SU-DHL-6 (cell line): ENCODE results near the gene CCL25.

Experiments used
- H2AFZ ChIP-seq: fragments of 200-600 bp; sonication (generic); 2 replicates; pipeline ENCODE4 v1.6.1; 2014; ENCODE audit warnings: low read depth, mild to moderate bottlenecking, moderate library complexity, mixed read lengths, antibody characterized with exemption, low read length; ENCODE audit not compliant: severe bottlenecking
- H3F3A ChIP-seq: fragments of 200-600 bp; shearing (Covaris generic); 2 replicates; pipeline ENCODE4 v1.6.0; 2016; ENCODE audit warnings: antibody characterized with exemption, mild to moderate bottlenecking; ENCODE audit not compliant: insufficient read depth
- H3K27ac ChIP-seq: fragments of 200-600 bp; sonication (generic); 2 replicates; pipeline ENCODE4 v1.5.1; 2016; ENCODE audit warnings: low read depth, mild to moderate bottlenecking, low read length, moderate library complexity, mixed read lengths
- H3K27me3 ChIP-seq: fragments of 200-600 bp; sonication (generic), shearing (Covaris generic); 2 replicates; pipeline ENCODE4 v1.6.0; 2014; ENCODE audit warnings: mild to moderate bottlenecking, low read length
- H3K36me3 ChIP-seq: fragments of 200-600 bp; sonication (generic); 2 replicates; pipeline ENCODE4 v1.6.1; 2014; ENCODE audit warnings: mild to moderate bottlenecking, low read length, mixed read lengths
- H3K4me2 ChIP-seq: fragments of 300-600, 200-600 bp; shearing (Covaris generic), sonication (generic); 2 replicates; pipeline ENCODE4 v1.6.0; 2014; ENCODE audit warnings: low read length, low read depth, mild to moderate bottlenecking; ENCODE audit not compliant: poor library complexity, severe bottlenecking
- H3K4me3 ChIP-seq: fragments of 200-600 bp; sonication (generic); 2 replicates; pipeline ENCODE4 v1.5.1; 2014; ENCODE audit warnings: antibody characterized with exemption, low read length, mild to moderate bottlenecking, mixed read lengths; ENCODE audit not compliant: insufficient read depth, poor library complexity, severe bottlenecking
- H3K79me2 ChIP-seq: fragments of 200-600 bp; sonication (generic); 2 replicates; pipeline ENCODE4 v1.6.1; 2014; ENCODE audit warnings: mild to moderate bottlenecking, low read length, moderate library complexity; ENCODE audit not compliant: insufficient read depth
- H3K9ac ChIP-seq: fragments of 200-600 bp; sonication (generic); 2 replicates; pipeline ENCODE4 v1.7.0; 2014; ENCODE audit warnings: mild to moderate bottlenecking, low read length
- H3K9me2 ChIP-seq: fragments of 200-600 bp; sonication (generic); replicated peaks from 2 replicates; pipeline ENCODE4 v1.6.1; 2014; ENCODE audit warnings: low read length; ENCODE audit not compliant: insufficient read depth
- H3K9me3 ChIP-seq: fragments of 200-600 bp; sonication (generic); 2 replicates; pipeline ENCODE4 v1.6.1; 2014; ENCODE audit warnings: low read length, mixed read lengths; ENCODE audit not compliant: insufficient read depth
- H4K20me1 ChIP-seq: fragments of 200-600 bp; sonication (generic); 2 replicates; pipeline ENCODE4 v1.6.1; 2014; ENCODE audit warnings: low read depth, mild to moderate bottlenecking, antibody characterized with exemption, low read length, moderate library complexity, mixed read lengths
- EZH2phosphoT487 ChIP-seq: fragments of 200-600 bp; sonication (generic), shearing (Covaris generic); conservative IDR thresholded peaks from 2 replicates; pipeline ENCODE4 v1.6.1; 2018; ENCODE audit warnings: mild to moderate bottlenecking, antibody characterized with exemption, low read length, moderate library complexity, mixed read lengths
- TF ChIP-seq, protein P1 (sequence below): fragments of 200-600 bp; sonication (generic); IDR thresholded peaks from one replicate; pipeline ENCODE4 v1.5.1; 2017; ENCODE audit warnings: antibody characterized with exemption, mild to moderate bottlenecking, low read length, moderate library complexity; ENCODE audit not compliant: insufficient read depth, poor library complexity, severe bottlenecking

The CCL25 gene

DNA sequence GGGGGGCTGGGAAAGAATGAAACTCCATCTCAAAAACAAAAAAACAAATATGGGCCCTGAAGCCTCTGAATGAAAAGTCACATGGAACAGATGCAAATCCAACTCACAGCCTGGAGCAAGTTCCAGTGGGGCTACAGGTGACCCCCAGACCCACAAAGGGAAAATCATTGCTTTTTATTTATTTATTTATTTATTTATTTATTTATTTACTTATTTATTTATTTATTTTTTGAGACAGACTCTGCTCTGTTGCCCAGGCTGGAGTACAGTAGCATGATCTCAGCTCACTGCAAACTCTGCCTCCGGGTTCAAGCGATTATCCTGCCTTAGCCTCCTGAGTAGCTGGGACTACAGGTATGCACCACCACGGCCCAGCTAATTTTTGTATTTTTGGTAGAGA, 13.3 kb upstream of the CCL25 start:
- H3K79me2 ChIP-seq = no peaks in the 10 kb centered on the region
- no peaks in the 10 kb centered on the region for H4K20me1 ChIP-seq
- H3K9me3 ChIP-seq = no peaks in the 10 kb centered on the region
- no peak overlapping the region for H2AFZ ChIP-seq
- H3K27me3 ChIP-seq = no peaks in the 10 kb centered on the region
- no peaks in the 10 kb centered on the region for H3F3A ChIP-seq
- no peak overlapping the region for H3K4me3 ChIP-seq
- no peaks in the 10 kb centered on the region for H3K9me2 ChIP-seq
- H3K9ac ChIP-seq = no peak overlapping the region
- no peak overlapping the region for H3K4me2 ChIP-seq
- no peak overlapping the region for H3K27ac ChIP-seq
- no peaks in the 10 kb centered on the region for H3K36me3 ChIP-seq
- TF ChIP-seq, protein P1, sequence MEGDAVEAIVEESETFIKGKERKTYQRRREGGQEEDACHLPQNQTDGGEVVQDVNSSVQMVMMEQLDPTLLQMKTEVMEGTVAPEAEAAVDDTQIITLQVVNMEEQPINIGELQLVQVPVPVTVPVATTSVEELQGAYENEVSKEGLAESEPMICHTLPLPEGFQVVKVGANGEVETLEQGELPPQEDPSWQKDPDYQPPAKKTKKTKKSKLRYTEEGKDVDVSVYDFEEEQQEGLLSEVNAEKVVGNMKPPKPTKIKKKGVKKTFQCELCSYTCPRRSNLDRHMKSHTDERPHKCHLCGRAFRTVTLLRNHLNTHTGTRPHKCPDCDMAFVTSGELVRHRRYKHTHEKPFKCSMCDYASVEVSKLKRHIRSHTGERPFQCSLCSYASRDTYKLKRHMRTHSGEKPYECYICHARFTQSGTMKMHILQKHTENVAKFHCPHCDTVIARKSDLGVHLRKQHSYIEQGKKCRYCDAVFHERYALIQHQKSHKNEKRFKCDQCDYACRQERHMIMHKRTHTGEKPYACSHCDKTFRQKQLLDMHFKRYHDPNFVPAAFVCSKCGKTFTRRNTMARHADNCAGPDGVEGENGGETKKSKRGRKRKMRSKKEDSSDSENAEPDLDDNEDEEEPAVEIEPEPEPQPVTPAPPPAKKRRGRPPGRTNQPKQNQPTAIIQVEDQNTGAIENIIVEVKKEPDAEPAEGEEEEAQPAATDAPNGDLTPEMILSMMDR = no peak
- no peak for TF ChIP-seq EZH2phosphoT487

DNA sequence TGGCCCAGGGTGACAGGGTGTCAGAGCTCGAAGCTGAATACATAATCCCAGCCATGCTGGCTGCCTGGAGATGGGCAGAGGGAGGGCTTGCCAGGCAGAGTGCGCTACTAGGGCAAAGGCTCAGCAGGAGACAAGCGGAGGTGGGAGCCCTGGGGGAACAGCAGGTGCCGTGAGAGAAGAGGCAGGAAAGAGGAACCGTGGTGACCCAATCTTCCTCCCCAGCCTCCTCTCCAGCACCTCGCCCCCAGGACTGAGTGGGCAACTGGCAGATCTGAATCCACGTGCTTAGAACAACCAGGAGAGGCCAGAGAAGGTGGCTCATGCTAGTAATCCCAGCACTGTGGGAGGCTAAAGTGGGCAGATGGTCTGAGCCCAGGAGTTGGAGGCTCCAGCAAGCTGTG, 11.0 kb upstream of the CCL25 start:
- Histone ChIP-seq H3K9me3 (no peaks in the 10 kb centered on the region), H3K9ac (no peak overlapping the region), H2AFZ (no peak overlapping the region), H3K4me2 (no peak overlapping the region), H3K27ac (no peak overlapping the region), H3K4me3 (no peak overlapping the region), H3K79me2 (no peaks in the 10 kb centered on the region), H4K20me1 (no peaks in the 10 kb centered on the region), H3F3A (no peaks in the 10 kb centered on the region), H3K9me2 (no peaks in the 10 kb centered on the region), H3K36me3 (no peaks in the 10 kb centered on the region), H3K27me3 (no peaks in the 10 kb centered on the region)
- no peak for TF ChIP-seq EZH2phosphoT487
- TF ChIP-seq, protein P1 = no peak

DNA sequence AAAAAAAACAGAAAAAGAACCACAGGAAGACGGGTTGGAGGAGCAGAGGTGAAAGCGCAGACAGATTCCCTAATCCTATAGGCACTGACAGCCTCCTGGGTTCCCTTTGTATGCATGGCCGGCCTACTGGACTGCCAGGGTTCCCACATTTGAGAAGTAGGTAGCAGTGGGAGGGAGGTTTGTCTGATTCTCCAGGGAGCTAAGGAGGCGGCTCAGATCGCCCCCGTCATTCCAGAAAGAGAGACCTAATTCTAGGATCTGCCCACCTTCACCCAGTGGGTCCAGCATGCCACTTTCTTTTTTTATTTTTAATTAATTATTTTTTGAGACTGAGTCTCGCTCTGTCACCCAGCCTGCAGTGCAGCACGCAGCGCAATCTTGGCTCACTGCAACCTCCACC, 9.7 kb upstream of the CCL25 start:
- Histone ChIP-seq H3K4me3 (no peak overlapping the region), H3K9me3 (no peaks in the 10 kb centered on the region), H3K9ac (no peak overlapping the region), H3F3A (no peaks in the 10 kb centered on the region), H3K9me2 (no peaks in the 10 kb centered on the region), H4K20me1 (no peaks in the 10 kb centered on the region), H2AFZ (no peak overlapping the region), H3K79me2 (no peaks in the 10 kb centered on the region), H3K27ac (no peak overlapping the region), H3K27me3 (no peaks in the 10 kb centered on the region), H3K4me2 (no peak overlapping the region), H3K36me3 (no peaks in the 10 kb centered on the region)
- TF ChIP-seq, protein P1 = no peak
- no peak for TF ChIP-seq EZH2phosphoT487
